GM23338 (cell line): ENCODE data around the gene ATG4A. TPM values are rescaled to one million over a fixed set of nuclear protein-coding genes. Genes with fewer than 3 reads are reported as not detected.
A peak's percentile ranks its signal among the peaks of the same experiment; 100 is the strongest.

Experiments used
- ATAC-seq: fragments of 200-7000 bp; cut with Tn5 transposase; 3 replicates; pipeline ENCODE4 v1.9.1; 2020
- DNase-seq: peaks from one replicate; pipeline ENCODE4 v3.0.0-alpha.2; 2015; ENCODE audit warnings: low spot score
- H2AFZ ChIP-seq: fragments of 200-600 bp; sonication (generic); 2 replicates; pipeline ENCODE4 v1.8.0; 2016; ENCODE audit warnings: antibody characterized with exemption, mild to moderate bottlenecking, moderate library complexity
- H3F3A ChIP-seq: fragments of 200-600 bp; sonication (generic); replicated peaks from 2 replicates; pipeline ENCODE4 v1.8.0; 2017; ENCODE audit warnings: antibody characterized with exemption, mixed run types, low read depth
- H3K27ac ChIP-seq: fragments of 200-600 bp; sonication (generic); 2 replicates; pipeline ENCODE4 v1.6.1; 2016; ENCODE audit warnings: low read depth
- H3K27me3 ChIP-seq: fragments of 200-600 bp; sonication (generic); 2 replicates; pipeline ENCODE4 v1.8.0; 2016; ENCODE audit warnings: mild to moderate bottlenecking, mixed run types, moderate library complexity; ENCODE audit not compliant: insufficient read depth
- H3K36me3 ChIP-seq: fragments of 200-600 bp; sonication (generic); 2 replicates; pipeline ENCODE4 v1.8.0; 2016; ENCODE audit warnings: mild to moderate bottlenecking; ENCODE audit not compliant: insufficient read depth
- H3K4me1 ChIP-seq: fragments of 200-600 bp; sonication (generic); 2 replicates; pipeline ENCODE4 v1.8.0; 2016; ENCODE audit warnings: mild to moderate bottlenecking, moderate library complexity; ENCODE audit not compliant: insufficient read depth
- H3K4me2 ChIP-seq: fragments of 200-600 bp; sonication (generic); 2 replicates; pipeline ENCODE4 v1.7.1; 2017; ENCODE audit warnings: mixed run types
- H3K4me3 ChIP-seq: fragments of 200-600 bp; sonication (generic); 2 replicates; pipeline ENCODE4 v1.6.1; 2016; ENCODE audit warnings: mixed run types
- H3K79me2 ChIP-seq: fragments of 200-600 bp; sonication (generic); replicated peaks from 2 replicates; pipeline ENCODE4 v1.8.0; 2017; ENCODE audit warnings: mild to moderate bottlenecking; ENCODE audit not compliant: insufficient read depth
- H3K9me2 ChIP-seq: fragments of 200-600 bp; sonication (generic); 2 replicates; pipeline ENCODE4 v1.8.0; 2017; ENCODE audit not compliant: insufficient read depth
- H4K20me1 ChIP-seq: fragments of 200-600 bp; sonication (generic); replicated peaks from 2 replicates; pipeline ENCODE4 v1.8.0; 2017; ENCODE audit warnings: mild to moderate bottlenecking; ENCODE audit not compliant: insufficient read depth
- H3K27ac Mint-ChIP-seq: 2 replicates; pipeline ENCODE4 v1.8.0; 2020; ENCODE audit warnings: inconsistent platforms, mild to moderate bottlenecking, moderate library complexity, mixed read lengths
- H3K27me3 Mint-ChIP-seq: 3 replicates; pipeline ENCODE4 v1.8.0; 2022; ENCODE audit warnings: low read depth, mild to moderate bottlenecking, moderate library complexity, mixed read lengths, inconsistent platforms; ENCODE audit not compliant: insufficient read depth, poor library complexity
- H3K36me3 Mint-ChIP-seq: 3 replicates; pipeline ENCODE4 v1.8.0; 2021; ENCODE audit warnings: low read depth, mild to moderate bottlenecking, inconsistent platforms, moderate library complexity, mixed read lengths
- H3K4me1 Mint-ChIP-seq: 3 replicates; pipeline ENCODE4 v1.8.0; 2020; ENCODE audit warnings: mild to moderate bottlenecking, inconsistent platforms, mixed read lengths
- H3K4me3 Mint-ChIP-seq: 3 replicates; pipeline ENCODE4 v1.8.0; 2021; ENCODE audit warnings: moderate library complexity, mild to moderate bottlenecking, inconsistent platforms, mixed read lengths
- H3K9me3 Mint-ChIP-seq: 3 replicates; pipeline ENCODE4 v1.8.0; 2020; ENCODE audit warnings: moderate library complexity, mild to moderate bottlenecking, inconsistent platforms, mixed read lengths
- CREB1 ChIP-seq: fragments of 250-450 bp; sonication (Bioruptor Pico); IDR thresholded peaks from 2 replicates; pipeline ENCODE4 v1.5.0; 2020; ENCODE audit warnings: low read depth, mild to moderate bottlenecking, moderate library complexity
- ETS1 ChIP-seq: IDR thresholded peaks from 2 replicates; pipeline ENCODE4 v1.6.1; 2016; ENCODE audit warnings: antibody characterized with exemption
- EZH2 ChIP-seq: fragments of 200-600 bp; sonication (generic); IDR thresholded peaks from one replicate; pipeline ENCODE4 v1.8.0; 2017; ENCODE audit warnings: antibody characterized with exemption, mild to moderate bottlenecking, low read depth; ENCODE audit not compliant: unreplicated experiment
- EZH2phosphoT487 ChIP-seq: fragments of 200-600 bp; sonication (generic); IDR thresholded peaks from one replicate; pipeline ENCODE4 v1.8.1; 2018; ENCODE audit warnings: antibody characterized with exemption; ENCODE audit not compliant: unreplicated experiment
- JUNB ChIP-seq: IDR thresholded peaks from one replicate; pipeline ENCODE4 v1.6.1; 2016; ENCODE audit warnings: antibody characterized with exemption; ENCODE audit not compliant: unreplicated experiment
- NANOG ChIP-seq: IDR thresholded peaks from 2 replicates; pipeline ENCODE4 v1.6.1; 2016; ENCODE audit warnings: antibody characterized with exemption, borderline replicate concordance
- POLR2AphosphoS5 ChIP-seq: IDR thresholded peaks from 2 replicates; pipeline ENCODE4 v1.6.1; 2016; ENCODE audit warnings: antibody characterized with exemption, low read depth
- STAT1 ChIP-seq: IDR thresholded peaks from one replicate; pipeline ENCODE4 v1.6.1; 2016; ENCODE audit warnings: antibody characterized with exemption; ENCODE audit not compliant: unreplicated experiment
- ZNF114 ChIP-seq: fragments of 250-450 bp; sonication (Bioruptor Pico); IDR thresholded peaks from 2 replicates; pipeline ENCODE4 v1.5.0; 2020; ENCODE audit warnings: mild to moderate bottlenecking, moderate library complexity
- ZNF331 ChIP-seq: fragments of 250-450 bp; sonication (Bioruptor Pico); IDR thresholded peaks from 2 replicates; pipeline ENCODE4 v1.5.0; 2020; ENCODE audit warnings: low read depth, mild to moderate bottlenecking, moderate library complexity
- polyA plus RNA-seq: library from polyadenylated mRNA; unstranded; fragments of >200 nt; fragmentation: Nextera tagmentation; extraction: Ambion mirVana; gene quantifications from 2 replicates; pipeline ENCODE4 v1.2.1, GENCODE V29; 2016
- total RNA-seq: library from RNA; depleted of rRNA; stranded (reverse); fragments of >200 nt; shearing (Covaris generic); gene quantifications from 2 replicates; pipeline ENCODE4 v1.2.3, GENCODE V29; 2014
- TF ChIP-seq, protein P1 (sequence below): fragments of 250-450 bp; sonication (Bioruptor Pico); IDR thresholded peaks from 2 replicates; pipeline ENCODE4 v1.5.0; 2020; ENCODE audit warnings: mild to moderate bottlenecking, moderate library complexity
- TF ChIP-seq, protein P2 (sequence below): IDR thresholded peaks from one replicate; pipeline ENCODE4 v1.6.1; 2018; ENCODE audit warnings: antibody characterized with exemption; ENCODE audit not compliant: unreplicated experiment
- TF ChIP-seq, protein P3 (sequence below), 2 experiments: fragments of 200-600 bp in 1 of 2; sonication (generic) in 1 of 2; conservative IDR thresholded peaks; 2 replicates each; pipeline versions ENCODE4 v1.5.1 to v1.6.1; 2016 to 2017; ENCODE audit warnings: antibody characterized with exemption in 2 of 2, low read depth in 2 of 2, mild to moderate bottlenecking in 2 of 2, moderate library complexity in 1 of 2

Gene ATG4A
- total and polyA plus RNA-seq, 2 experiments from 2014 or later = 2.1 to 2.8 TPM

DNA sequence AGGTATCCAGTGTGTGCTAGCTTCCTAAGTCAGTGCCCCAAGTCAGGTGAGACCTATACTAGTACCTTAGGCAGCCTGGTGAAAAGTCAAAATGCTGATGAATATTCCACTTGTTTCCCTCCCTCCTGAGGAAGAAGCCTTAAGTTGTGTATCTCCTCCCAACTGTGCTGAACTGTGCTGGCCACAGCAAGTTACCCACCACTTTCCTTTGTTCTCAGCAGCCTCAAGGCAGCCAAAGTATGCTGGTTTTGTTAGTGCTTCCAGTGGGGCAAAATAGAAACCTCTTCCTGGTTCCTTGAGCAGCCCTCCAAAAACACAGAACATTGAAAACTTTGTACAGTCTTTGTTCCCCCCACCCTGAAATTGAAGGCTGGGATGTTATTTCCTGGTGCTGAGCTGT lies 13.9 kb downstream of the ATG4A start:
- H4K20me1 ChIP-seq = no peaks in the 10 kb centered on the region
- no peak overlapping the region for H3K4me3 ChIP-seq
- H3K4me1 ChIP-seq = no peaks in the 10 kb centered on the region
- DNase-seq (peak; percentile 6), ATAC-seq (peak; percentile 49; the same call in 2 of the 3 replicates)
- H2AFZ ChIP-seq = no peak overlapping the region
- Mint-ChIP-seq H3K4me1 (no peaks in the 10 kb centered on the region), H3K4me3 (no peak overlapping the region), H3K9me3 (no peaks in the 10 kb centered on the region), H3K27ac (no peak overlapping the region), H3K27me3 (no peaks in the 10 kb centered on the region), H3K36me3 (no peaks in the 10 kb centered on the region)
- H3F3A ChIP-seq = no peaks in the 10 kb centered on the region
- H3K36me3 ChIP-seq = no peaks in the 10 kb centered on the region
- no peak overlapping the region for H3K4me2 ChIP-seq
- no peak overlapping the region for H3K27ac ChIP-seq
- H3K27me3 ChIP-seq = no peaks in the 10 kb centered on the region
- H3K9me2 ChIP-seq = no peaks in the 10 kb centered on the region
- H3K79me2 ChIP-seq = no peaks in the 10 kb centered on the region
- TF ChIP-seq, protein P1, sequence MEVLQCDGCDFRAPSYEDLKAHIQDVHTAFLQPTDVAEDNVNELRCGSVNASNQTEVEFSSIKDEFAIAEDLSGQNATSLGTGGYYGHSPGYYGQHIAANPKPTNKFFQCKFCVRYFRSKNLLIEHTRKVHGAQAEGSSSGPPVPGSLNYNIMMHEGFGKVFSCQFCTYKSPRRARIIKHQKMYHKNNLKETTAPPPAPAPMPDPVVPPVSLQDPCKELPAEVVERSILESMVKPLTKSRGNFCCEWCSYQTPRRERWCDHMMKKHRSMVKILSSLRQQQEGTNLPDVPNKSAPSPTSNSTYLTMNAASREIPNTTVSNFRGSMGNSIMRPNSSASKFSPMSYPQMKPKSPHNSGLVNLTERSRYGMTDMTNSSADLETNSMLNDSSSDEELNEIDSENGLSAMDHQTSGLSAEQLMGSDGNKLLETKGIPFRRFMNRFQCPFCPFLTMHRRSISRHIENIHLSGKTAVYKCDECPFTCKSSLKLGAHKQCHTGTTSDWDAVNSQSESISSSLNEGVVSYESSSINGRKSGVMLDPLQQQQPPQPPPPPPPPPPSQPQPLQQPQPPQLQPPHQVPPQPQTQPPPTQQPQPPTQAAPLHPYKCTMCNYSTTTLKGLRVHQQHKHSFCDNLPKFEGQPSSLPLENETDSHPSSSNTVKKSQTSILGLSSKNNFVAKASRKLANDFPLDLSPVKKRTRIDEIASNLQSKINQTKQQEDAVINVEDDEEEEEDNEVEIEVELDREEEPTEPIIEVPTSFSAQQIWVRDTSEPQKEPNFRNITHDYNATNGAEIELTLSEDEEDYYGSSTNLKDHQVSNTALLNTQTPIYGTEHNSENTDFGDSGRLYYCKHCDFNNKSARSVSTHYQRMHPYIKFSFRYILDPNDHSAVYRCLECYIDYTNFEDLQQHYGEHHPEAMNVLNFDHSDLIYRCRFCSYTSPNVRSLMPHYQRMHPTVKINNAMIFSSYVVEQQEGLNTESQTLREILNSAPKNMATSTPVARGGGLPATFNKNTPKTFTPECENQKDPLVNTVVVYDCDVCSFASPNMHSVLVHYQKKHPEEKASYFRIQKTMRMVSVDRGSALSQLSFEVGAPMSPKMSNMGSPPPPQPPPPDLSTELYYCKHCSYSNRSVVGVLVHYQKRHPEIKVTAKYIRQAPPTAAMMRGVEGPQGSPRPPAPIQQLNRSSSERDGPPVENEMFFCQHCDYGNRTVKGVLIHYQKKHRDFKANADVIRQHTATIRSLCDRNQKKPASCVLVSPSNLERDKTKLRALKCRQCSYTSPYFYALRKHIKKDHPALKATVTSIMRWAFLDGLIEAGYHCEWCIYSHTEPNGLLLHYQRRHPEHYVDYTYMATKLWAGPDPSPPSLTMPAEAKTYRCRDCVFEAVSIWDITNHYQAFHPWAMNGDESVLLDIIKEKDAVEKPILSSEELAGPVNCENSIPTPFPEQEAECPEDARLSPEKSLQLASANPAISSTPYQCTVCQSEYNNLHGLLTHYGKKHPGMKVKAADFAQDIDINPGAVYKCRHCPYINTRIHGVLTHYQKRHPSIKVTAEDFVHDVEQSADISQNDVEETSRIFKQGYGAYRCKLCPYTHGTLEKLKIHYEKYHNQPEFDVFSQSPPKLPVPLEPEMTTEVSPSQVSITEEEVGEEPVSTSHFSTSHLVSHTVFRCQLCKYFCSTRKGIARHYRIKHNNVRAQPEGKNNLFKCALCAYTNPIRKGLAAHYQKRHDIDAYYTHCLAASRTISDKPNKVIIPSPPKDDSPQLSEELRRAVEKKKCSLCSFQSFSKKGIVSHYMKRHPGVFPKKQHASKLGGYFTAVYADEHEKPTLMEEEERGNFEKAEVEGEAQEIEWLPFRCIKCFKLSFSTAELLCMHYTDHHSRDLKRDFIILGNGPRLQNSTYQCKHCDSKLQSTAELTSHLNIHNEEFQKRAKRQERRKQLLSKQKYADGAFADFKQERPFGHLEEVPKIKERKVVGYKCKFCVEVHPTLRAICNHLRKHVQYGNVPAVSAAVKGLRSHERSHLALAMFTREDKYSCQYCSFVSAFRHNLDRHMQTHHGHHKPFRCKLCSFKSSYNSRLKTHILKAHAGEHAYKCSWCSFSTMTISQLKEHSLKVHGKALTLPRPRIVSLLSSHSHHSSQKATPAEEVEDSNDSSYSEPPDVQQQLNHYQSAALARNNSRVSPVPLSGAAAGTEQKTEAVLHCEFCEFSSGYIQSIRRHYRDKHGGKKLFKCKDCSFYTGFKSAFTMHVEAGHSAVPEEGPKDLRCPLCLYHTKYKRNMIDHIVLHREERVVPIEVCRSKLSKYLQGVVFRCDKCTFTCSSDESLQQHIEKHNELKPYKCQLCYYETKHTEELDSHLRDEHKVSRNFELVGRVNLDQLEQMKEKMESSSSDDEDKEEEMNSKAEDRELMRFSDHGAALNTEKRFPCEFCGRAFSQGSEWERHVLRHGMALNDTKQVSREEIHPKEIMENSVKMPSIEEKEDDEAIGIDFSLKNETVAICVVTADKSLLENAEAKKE (CRISPR knock-in tag) = no peak
- TF ChIP-seq STAT1 = no peak
- TF ChIP-seq ZNF114 (CRISPR knock-in tag) = no peak
- no peak for TF ChIP-seq ZNF331 (CRISPR knock-in tag)
- no peak for TF ChIP-seq POLR2AphosphoS5
- no peak for TF ChIP-seq EZH2
- no peak for TF ChIP-seq NANOG
- TF ChIP-seq EZH2phosphoT487 = no peak
- no peak for TF ChIP-seq CREB1 (CRISPR knock-in tag)
- TF ChIP-seq, protein P2, sequence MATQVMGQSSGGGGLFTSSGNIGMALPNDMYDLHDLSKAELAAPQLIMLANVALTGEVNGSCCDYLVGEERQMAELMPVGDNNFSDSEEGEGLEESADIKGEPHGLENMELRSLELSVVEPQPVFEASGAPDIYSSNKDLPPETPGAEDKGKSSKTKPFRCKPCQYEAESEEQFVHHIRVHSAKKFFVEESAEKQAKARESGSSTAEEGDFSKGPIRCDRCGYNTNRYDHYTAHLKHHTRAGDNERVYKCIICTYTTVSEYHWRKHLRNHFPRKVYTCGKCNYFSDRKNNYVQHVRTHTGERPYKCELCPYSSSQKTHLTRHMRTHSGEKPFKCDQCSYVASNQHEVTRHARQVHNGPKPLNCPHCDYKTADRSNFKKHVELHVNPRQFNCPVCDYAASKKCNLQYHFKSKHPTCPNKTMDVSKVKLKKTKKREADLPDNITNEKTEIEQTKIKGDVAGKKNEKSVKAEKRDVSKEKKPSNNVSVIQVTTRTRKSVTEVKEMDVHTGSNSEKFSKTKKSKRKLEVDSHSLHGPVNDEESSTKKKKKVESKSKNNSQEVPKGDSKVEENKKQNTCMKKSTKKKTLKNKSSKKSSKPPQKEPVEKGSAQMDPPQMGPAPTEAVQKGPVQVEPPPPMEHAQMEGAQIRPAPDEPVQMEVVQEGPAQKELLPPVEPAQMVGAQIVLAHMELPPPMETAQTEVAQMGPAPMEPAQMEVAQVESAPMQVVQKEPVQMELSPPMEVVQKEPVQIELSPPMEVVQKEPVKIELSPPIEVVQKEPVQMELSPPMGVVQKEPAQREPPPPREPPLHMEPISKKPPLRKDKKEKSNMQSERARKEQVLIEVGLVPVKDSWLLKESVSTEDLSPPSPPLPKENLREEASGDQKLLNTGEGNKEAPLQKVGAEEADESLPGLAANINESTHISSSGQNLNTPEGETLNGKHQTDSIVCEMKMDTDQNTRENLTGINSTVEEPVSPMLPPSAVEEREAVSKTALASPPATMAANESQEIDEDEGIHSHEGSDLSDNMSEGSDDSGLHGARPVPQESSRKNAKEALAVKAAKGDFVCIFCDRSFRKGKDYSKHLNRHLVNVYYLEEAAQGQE = no peak
- TF ChIP-seq, protein P3, sequence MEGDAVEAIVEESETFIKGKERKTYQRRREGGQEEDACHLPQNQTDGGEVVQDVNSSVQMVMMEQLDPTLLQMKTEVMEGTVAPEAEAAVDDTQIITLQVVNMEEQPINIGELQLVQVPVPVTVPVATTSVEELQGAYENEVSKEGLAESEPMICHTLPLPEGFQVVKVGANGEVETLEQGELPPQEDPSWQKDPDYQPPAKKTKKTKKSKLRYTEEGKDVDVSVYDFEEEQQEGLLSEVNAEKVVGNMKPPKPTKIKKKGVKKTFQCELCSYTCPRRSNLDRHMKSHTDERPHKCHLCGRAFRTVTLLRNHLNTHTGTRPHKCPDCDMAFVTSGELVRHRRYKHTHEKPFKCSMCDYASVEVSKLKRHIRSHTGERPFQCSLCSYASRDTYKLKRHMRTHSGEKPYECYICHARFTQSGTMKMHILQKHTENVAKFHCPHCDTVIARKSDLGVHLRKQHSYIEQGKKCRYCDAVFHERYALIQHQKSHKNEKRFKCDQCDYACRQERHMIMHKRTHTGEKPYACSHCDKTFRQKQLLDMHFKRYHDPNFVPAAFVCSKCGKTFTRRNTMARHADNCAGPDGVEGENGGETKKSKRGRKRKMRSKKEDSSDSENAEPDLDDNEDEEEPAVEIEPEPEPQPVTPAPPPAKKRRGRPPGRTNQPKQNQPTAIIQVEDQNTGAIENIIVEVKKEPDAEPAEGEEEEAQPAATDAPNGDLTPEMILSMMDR (conservative IDR thresholded peaks at IDR 0.05; ENCODE audit: low read depth in 2 of 2) = no peak
- TF ChIP-seq ETS1 = no peak
- no peak for TF ChIP-seq JUNB
